ENCODE data around the gene ARHGDIB. TPM values are rescaled to one million over a fixed set of nuclear protein-coding genes. Genes with fewer than 3 reads are reported as not detected.

The ARHGDIB gene
- total and polyA plus RNA-seq, 2 experiments from 2014 or later: 0.89 TPM; not detected in 1

- Mint-ChIP-seq H3K9me3 (no peaks in the 10 kb centered on the region), H3K4me1 (peaks cover 18% of the 10 kb centered on the region; the same call in 2 of the 3 replicates), H3K4me3 (no peak overlapping the region), H3K36me3 (ENCODE audit: low read depth) (no peaks in the 10 kb centered on the region), H3K27me3 (ENCODE audit: insufficient read depth, low read depth, poor library complexity) (peaks cover 6% of the 10 kb centered on the region), H3K27ac (peak overlapping the region; percentile 21; the same call in 1 of the 2 replicates)
- Histone ChIP-seq H3K9me2 (ENCODE audit: insufficient read depth) (no peaks in the 10 kb centered on the region), H4K20me1 (replicated peaks; ENCODE audit: insufficient read depth) (no peaks in the 10 kb centered on the region), H3K36me3 (ENCODE audit: insufficient read depth) (no peaks in the 10 kb centered on the region), H3K4me3 (no peak overlapping the region), H2AFZ (no peak overlapping the region), H3K79me2 (replicated peaks; ENCODE audit: insufficient read depth) (no peaks in the 10 kb centered on the region), H3K4me2 (no peak overlapping the region), H3K27ac (ENCODE audit: low read depth) (no peak overlapping the region), H3K27me3 (ENCODE audit: insufficient read depth) (no peaks in the 10 kb centered on the region), H3K4me1 (ENCODE audit: insufficient read depth) (peaks cover 9% of the 10 kb centered on the region; the same call in 1 of the 2 replicates), H3F3A (replicated peaks; ENCODE audit: low read depth) (no peaks in the 10 kb centered on the region)
- ATAC-seq (no peak), DNase-seq (ENCODE audit: low spot score) (no peak)
- no peak for TF ChIP-seq ZNF331 (CRISPR knock-in tag; IDR thresholded peaks at IDR 0.05; ENCODE audit: low read depth)
- no peak for TF ChIP-seq EZH2 (IDR thresholded peaks at IDR 0.05; ENCODE audit: low read depth, unreplicated experiment)
- TF ChIP-seq, protein P1, sequence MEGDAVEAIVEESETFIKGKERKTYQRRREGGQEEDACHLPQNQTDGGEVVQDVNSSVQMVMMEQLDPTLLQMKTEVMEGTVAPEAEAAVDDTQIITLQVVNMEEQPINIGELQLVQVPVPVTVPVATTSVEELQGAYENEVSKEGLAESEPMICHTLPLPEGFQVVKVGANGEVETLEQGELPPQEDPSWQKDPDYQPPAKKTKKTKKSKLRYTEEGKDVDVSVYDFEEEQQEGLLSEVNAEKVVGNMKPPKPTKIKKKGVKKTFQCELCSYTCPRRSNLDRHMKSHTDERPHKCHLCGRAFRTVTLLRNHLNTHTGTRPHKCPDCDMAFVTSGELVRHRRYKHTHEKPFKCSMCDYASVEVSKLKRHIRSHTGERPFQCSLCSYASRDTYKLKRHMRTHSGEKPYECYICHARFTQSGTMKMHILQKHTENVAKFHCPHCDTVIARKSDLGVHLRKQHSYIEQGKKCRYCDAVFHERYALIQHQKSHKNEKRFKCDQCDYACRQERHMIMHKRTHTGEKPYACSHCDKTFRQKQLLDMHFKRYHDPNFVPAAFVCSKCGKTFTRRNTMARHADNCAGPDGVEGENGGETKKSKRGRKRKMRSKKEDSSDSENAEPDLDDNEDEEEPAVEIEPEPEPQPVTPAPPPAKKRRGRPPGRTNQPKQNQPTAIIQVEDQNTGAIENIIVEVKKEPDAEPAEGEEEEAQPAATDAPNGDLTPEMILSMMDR (conservative IDR thresholded peaks at IDR 0.05; ENCODE audit: low read depth in 2 of 2): no peak
- no peak for TF ChIP-seq REST (IDR thresholded peaks at IDR 0.05; ENCODE audit: unreplicated experiment)
- TF ChIP-seq ZNF114 (CRISPR knock-in tag; IDR thresholded peaks at IDR 0.05): no peak
- TF ChIP-seq ZNF462 (CRISPR knock-in tag; IDR thresholded peaks at IDR 0.05): no peak
These were observed 34.1 kb downstream of the ARHGDIB start for GRCh38 chr12:14927267-14927666.
